Stomach (tissue), 4 donors: ENCODE results near the gene FADS2.

Experiments used
- POLR2AphosphoS5 ChIP-seq, 3 donors: sonication (generic); formaldehyde crosslinking; IDR thresholded peaks; one replicate each; pipeline ENCODE4 v1.6.1; 2016; ENCODE audit warnings: antibody characterized with exemption in 3 of 3
- TF ChIP-seq, protein P1 (sequence below), 7 experiments: fragments of 450-650 bp in 4 of 7; fragments of 200-600 bp in 3 of 7; sonication (generic) in 3 of 7; IDR thresholded peaks; one replicate each; pipeline ENCODE4 v1.5.1; 2016 to 2019; ENCODE audit warnings: antibody characterized with exemption in 7 of 7, control low read depth in 2 of 7, mild to moderate bottlenecking in 1 of 7

DNA sequence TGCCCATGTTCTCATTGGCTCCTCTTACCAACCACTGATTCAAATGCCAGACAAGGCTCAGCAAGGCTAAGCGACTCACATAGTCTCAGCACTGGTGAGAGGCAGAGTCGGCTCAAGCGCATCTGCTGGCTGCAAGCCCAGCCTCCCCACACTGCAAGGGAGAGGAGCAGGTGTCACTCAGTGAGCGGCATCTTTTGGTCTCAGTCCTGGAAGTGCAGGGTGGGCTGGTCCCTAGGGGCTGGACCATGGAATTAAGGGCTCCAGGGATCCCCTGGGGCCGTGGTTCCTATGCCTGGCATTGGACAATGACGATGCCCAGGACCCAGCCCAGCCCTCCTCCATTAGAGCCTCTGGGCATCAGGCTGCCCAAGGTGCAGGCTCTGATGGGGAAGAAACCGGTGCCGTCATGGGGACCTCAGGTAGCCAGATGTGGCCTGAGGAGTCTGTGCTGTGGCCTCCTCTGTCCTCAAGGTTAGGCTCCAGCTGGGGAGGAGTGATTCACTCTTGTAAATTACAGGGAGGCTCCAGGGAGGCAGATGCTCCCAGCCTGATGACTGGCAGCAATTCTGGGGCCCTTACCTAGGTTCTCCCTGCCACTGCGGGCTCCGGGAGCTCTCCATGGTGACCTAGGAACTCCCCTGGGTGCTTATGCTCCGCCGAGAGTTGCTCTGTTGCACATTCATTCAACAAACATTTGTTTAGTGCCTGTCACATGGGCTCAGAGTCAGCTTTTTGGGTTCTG lies 28.0 kb downstream of the FADS2 start:
- no peak for TF ChIP-seq POLR2AphosphoS5 (IDR thresholded peaks at IDR 0.05)
- TF ChIP-seq, protein P1, sequence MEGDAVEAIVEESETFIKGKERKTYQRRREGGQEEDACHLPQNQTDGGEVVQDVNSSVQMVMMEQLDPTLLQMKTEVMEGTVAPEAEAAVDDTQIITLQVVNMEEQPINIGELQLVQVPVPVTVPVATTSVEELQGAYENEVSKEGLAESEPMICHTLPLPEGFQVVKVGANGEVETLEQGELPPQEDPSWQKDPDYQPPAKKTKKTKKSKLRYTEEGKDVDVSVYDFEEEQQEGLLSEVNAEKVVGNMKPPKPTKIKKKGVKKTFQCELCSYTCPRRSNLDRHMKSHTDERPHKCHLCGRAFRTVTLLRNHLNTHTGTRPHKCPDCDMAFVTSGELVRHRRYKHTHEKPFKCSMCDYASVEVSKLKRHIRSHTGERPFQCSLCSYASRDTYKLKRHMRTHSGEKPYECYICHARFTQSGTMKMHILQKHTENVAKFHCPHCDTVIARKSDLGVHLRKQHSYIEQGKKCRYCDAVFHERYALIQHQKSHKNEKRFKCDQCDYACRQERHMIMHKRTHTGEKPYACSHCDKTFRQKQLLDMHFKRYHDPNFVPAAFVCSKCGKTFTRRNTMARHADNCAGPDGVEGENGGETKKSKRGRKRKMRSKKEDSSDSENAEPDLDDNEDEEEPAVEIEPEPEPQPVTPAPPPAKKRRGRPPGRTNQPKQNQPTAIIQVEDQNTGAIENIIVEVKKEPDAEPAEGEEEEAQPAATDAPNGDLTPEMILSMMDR (IDR thresholded peaks at IDR 0.05), result no peak
